ENCODE data around the gene ZNF518A. TPM values are rescaled to one million over a fixed set of nuclear protein-coding genes. Genes with fewer than 3 reads are reported as not detected.

ZNF518A gene
- total RNA-seq, 1 experiment from 2014 or later: 36.7 TPM

- H3K36me3 ChIP-seq (ENCODE audit: control insufficient read depth in 1 of 2, insufficient read depth in 2 of 2, low read length in 2 of 2): no peaks in the 10 kb centered on the region
- ATAC-seq: no peak
- POLR2A ChIA-PET: no interaction called here
Observed at GRCh38 chr10:96201525-96201924, 71.4 kb downstream of the ZNF518A start.

GRCh38 chr10:96205580-96205979 lies 75.5 kb downstream of the ZNF518A start:
- H2AFZ ChIP-seq (ENCODE audit: low read depth, low read length, poor library complexity, severe bottlenecking): no peak overlapping the region
- no peaks in the 10 kb centered on the region for H3K36me3 ChIP-seq (ENCODE audit: control insufficient read depth in 1 of 2, insufficient read depth in 2 of 2, low read length in 2 of 2)
- H3K9ac ChIP-seq (ENCODE audit: low read length): no peak overlapping the region
- H3K79me2 ChIP-seq (ENCODE audit: insufficient read depth, low read length): no peaks in the 10 kb centered on the region
- POLR2A ChIA-PET: no interaction called here
- intact Hi-C loops (cut with micrococcal nuclease): no loop called here
- CTCF ChIA-PET: interaction anchor here (1.7 kb wide), 1 partner anchor 24 kb away, joined by 4 read pairs; no protein-coding TSS in a partner anchor
- H3K9me3 ChIP-seq (ENCODE audit: control insufficient read depth in 1 of 2, insufficient read depth in 1 of 2, low read depth in 1 of 2, low read length in 2 of 2): no peaks in the 10 kb centered on the region
- no TSS peak for BruUV-seq (replicated peaks)
- no peak overlapping the region for H3K27ac ChIP-seq (ENCODE audit: low read depth, low read length)
- ATAC-seq (no peak), DNase-seq (ENCODE audit: low read depth, low spot score) (no peak)
- H3K4me1 ChIP-seq (ENCODE audit: control insufficient read depth in 1 of 2, insufficient read depth in 2 of 2, low read length in 2 of 2): no peaks in the 10 kb centered on the region
- H3K9me2 ChIP-seq (ENCODE audit: insufficient read depth): no peaks in the 10 kb centered on the region
- H3K4me2 ChIP-seq (ENCODE audit: low read length): no peak overlapping the region
- no peak overlapping the region for H3K4me3 ChIP-seq (replicated peaks in 1 of 2; ENCODE audit: low read depth in 1 of 2, low read length in 2 of 2)
- no peaks in the 10 kb centered on the region for H3K27me3 ChIP-seq (ENCODE audit: insufficient read depth, low read length)
- RAD21 ChIA-PET (ENCODE audit: low non-redundant PET in 1 of 2, low total read pairs in 2 of 2, uncharacterized antibody in 2 of 2, unreplicated experiment in 2 of 2): no interaction called here
- H4K20me1 ChIP-seq (ENCODE audit: insufficient read depth): no peaks in the 10 kb centered on the region
- TF ChIP-seq, protein P1, sequence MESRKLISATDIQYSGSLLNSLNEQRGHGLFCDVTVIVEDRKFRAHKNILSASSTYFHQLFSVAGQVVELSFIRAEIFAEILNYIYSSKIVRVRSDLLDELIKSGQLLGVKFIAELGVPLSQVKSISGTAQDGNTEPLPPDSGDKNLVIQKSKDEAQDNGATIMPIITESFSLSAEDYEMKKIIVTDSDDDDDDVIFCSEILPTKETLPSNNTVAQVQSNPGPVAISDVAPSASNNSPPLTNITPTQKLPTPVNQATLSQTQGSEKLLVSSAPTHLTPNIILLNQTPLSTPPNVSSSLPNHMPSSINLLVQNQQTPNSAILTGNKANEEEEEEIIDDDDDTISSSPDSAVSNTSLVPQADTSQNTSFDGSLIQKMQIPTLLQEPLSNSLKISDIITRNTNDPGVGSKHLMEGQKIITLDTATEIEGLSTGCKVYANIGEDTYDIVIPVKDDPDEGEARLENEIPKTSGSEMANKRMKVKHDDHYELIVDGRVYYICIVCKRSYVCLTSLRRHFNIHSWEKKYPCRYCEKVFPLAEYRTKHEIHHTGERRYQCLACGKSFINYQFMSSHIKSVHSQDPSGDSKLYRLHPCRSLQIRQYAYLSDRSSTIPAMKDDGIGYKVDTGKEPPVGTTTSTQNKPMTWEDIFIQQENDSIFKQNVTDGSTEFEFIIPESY (IDR thresholded peaks at IDR 0.05; ENCODE audit: extremely low read depth, insufficient replicate concordance, low read length): no peak
- TF ChIP-seq SRF (IDR thresholded peaks at IDR 0.05; ENCODE audit: low read depth) (no peak), EZH2phosphoT487 (IDR thresholded peaks at IDR 0.05; ENCODE audit: borderline replicate concordance) (no peak), POLR2AphosphoS5 (IDR thresholded peaks at IDR 0.05; ENCODE audit: low read depth, low read length) (no peak), YY1 (IDR thresholded peaks at IDR 0.05; ENCODE audit: extremely low read depth, insufficient replicate concordance, low read depth, low read length) (no peak), REST (IDR thresholded peaks at IDR 0.05; ENCODE audit: low read depth) (no peak), CEBPB (IDR thresholded peaks at IDR 0.05; ENCODE audit: low read depth) (no peak), EZH2 (IDR thresholded peaks at IDR 0.05) (no peak), FOSL1 (IDR thresholded peaks at IDR 0.05; ENCODE audit: low read depth) (no peak), EGR1 (IDR thresholded peaks at IDR 0.05; ENCODE audit: low read depth) (no peak), ZFX (IDR thresholded peaks at IDR 0.05) (no peak), ELF1 (IDR thresholded peaks at IDR 0.05; ENCODE audit: borderline replicate concordance, low read depth) (no peak)
- TF ChIP-seq, protein P2, sequence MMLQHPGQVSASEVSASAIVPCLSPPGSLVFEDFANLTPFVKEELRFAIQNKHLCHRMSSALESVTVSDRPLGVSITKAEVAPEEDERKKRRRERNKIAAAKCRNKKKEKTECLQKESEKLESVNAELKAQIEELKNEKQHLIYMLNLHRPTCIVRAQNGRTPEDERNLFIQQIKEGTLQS (IDR thresholded peaks at IDR 0.05): no peak

More at GRCh38 chr10:96201525-96201924, 71.4 kb downstream of the ZNF518A start:
- Histone ChIP-seq H3K9me2 (ENCODE audit: insufficient read depth) (no peaks in the 10 kb centered on the region), H3K4me1 (ENCODE audit: control insufficient read depth in 1 of 2, insufficient read depth in 2 of 2, low read length in 2 of 2) (no peaks in the 10 kb centered on the region), H3K9ac (ENCODE audit: low read length) (no peak overlapping the region), H3K79me2 (ENCODE audit: insufficient read depth, low read length) (no peaks in the 10 kb centered on the region), H3K27me3 (ENCODE audit: insufficient read depth, low read length) (no peaks in the 10 kb centered on the region), H3K4me3 (replicated peaks in 1 of 2; ENCODE audit: low read depth in 1 of 2, low read length in 2 of 2) (no peak overlapping the region), H4K20me1 (ENCODE audit: insufficient read depth) (no peaks in the 10 kb centered on the region), H3K4me2 (ENCODE audit: low read length) (no peak overlapping the region), H2AFZ (ENCODE audit: low read depth, low read length, poor library complexity, severe bottlenecking) (no peak overlapping the region), H3K9me3 (ENCODE audit: control insufficient read depth in 1 of 2, insufficient read depth in 1 of 2, low read depth in 1 of 2, low read length in 2 of 2) (no peaks in the 10 kb centered on the region), H3K27ac (ENCODE audit: low read depth, low read length) (no peak overlapping the region)
- ChIA-PET RAD21 (ENCODE audit: low non-redundant PET in 1 of 2, low total read pairs in 2 of 2, uncharacterized antibody in 2 of 2, unreplicated experiment in 2 of 2) (no interaction called here), CTCF (no interaction called here)
- TF ChIP-seq SRF (IDR thresholded peaks at IDR 0.05; ENCODE audit: low read depth): no peak
- no peak for TF ChIP-seq EZH2phosphoT487 (IDR thresholded peaks at IDR 0.05; ENCODE audit: borderline replicate concordance)
- no peak for TF ChIP-seq TCF7L2 (IDR thresholded peaks at IDR 0.05; ENCODE audit: borderline replicate concordance, extremely low read depth, insufficient read depth, insufficient read length)
- TF ChIP-seq, protein P3, sequence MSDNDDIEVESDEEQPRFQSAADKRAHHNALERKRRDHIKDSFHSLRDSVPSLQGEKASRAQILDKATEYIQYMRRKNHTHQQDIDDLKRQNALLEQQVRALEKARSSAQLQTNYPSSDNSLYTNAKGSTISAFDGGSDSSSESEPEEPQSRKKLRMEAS (IDR thresholded peaks at IDR 0.05): no peak
- no peak for TF ChIP-seq ELF1 (IDR thresholded peaks at IDR 0.05; ENCODE audit: borderline replicate concordance, low read depth)
- TF ChIP-seq JUND (IDR thresholded peaks at IDR 0.05): no peak
- intact Hi-C loops (cut with micrococcal nuclease): no loop called here
- no peak for DNase-seq (ENCODE audit: low read depth, low spot score)
- BruUV-seq (replicated peaks): no TSS peak

Data from HCT116 (cell line).